Ishikawa (cell line): ENCODE data around the gene APBB2.

ENCODE experiments used
- CREB1 ChIP-seq: IDR thresholded peaks from 2 replicates; pipeline ENCODE4 v1.6.1; 2012; ENCODE audit warnings: low read depth
- EP300 ChIP-seq: IDR thresholded peaks from 2 replicates; pipeline ENCODE4 v1.6.1; 2012; ENCODE audit warnings: borderline replicate concordance

DNA sequence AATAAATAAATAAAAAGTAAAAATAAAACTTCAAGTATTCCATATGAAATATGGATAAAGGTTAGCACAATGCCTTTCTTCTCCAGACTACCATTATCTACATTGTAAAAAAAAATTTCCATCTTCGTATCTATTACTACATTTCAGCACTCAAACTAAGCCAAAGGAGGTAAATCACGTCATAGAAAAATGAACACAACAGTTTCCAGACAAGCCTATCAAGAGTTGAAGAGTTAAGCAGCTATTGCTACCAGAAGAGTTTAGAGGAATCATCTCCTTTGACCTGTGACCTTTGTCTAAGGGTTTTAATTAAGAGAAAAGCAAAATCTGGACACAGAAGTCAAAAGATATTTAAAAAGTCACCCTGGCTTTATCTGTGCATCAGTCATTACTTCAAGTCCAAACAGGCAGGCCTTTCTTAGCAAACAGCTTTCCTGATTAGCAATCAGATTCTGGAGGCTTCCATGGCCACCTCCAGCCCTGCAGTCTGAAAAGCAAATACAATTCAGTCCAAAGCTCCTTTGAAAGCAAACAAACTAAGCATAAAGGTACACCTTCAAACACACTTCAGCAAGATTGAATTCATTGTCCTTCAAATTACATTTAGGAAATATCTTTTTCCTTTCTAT lies 82.2 kb downstream of the APBB2 start:
- TF ChIP-seq CREB1 (no peak), EP300 (no peak)
